ENCODE data around the gene PRDX4. TPM values are rescaled to one million over a fixed set of nuclear protein-coding genes. Genes with fewer than 3 reads are reported as not detected.
"Not testable (repeated sequence)": the region's sequence is repeated elsewhere in the genome, so short reads cannot be mapped to it uniquely, and the experiment has no call there.

PRDX4 gene
- total and polyA plus RNA-seq, 2 donors: 33.2 to 54.2 TPM

GRCh38 chrX:23637187-23637586 is 30.1 kb upstream of the PRDX4 start:
- DNase-seq (ENCODE audit: low read depth in 6 of 9, low spot score in 9 of 9): no peak
- 100% methylated on average over 4 of the region's 4 CpGs for WGBS
- Histone ChIP-seq H3K4me1 (ENCODE audit: control insufficient read depth in 2 of 2, insufficient read depth in 2 of 2, low read length in 2 of 2) (no peaks in the 10 kb centered on the region), H3K27ac (ENCODE audit: low read depth in 1 of 2, low read length in 1 of 2) (no peak overlapping the region), H3K9me3 (ENCODE audit: control insufficient read depth in 2 of 2, insufficient read depth in 1 of 2, low read length in 1 of 2) (no peaks in the 10 kb centered on the region), H3K4me3 (ENCODE audit: low read length in 2 of 2) (no peak overlapping the region), H3K36me3 (ENCODE audit: control insufficient read depth in 2 of 2, insufficient read depth in 2 of 2, low read length in 1 of 2) (no peaks in the 10 kb centered on the region), H3K27me3 (ENCODE audit: control insufficient read depth in 2 of 2, insufficient read depth in 1 of 2, low read length in 1 of 2) (no peaks in the 10 kb centered on the region)

- WGBS: 95% methylated on average over 2 of the region's 2 CpGs
- no peak for DNase-seq (ENCODE audit: low read depth in 6 of 9, low spot score in 9 of 9)
These were observed 24.3 kb upstream of the PRDX4 start for GRCh38 chrX:23643020-23643419.

GRCh38 chrX:23644744-23645143 is 22.5 kb upstream of the PRDX4 start:
- DNase-seq (ENCODE audit: low read depth in 6 of 9, low spot score in 9 of 9): no peak
- H3K4me1 ChIP-seq (ENCODE audit: control insufficient read depth in 2 of 2, insufficient read depth in 2 of 2, low read length in 2 of 2): no peaks in the 10 kb centered on the region
- WGBS: 98% methylated on average over 9 of the region's 9 CpGs
- H3K36me3 ChIP-seq (ENCODE audit: control insufficient read depth in 2 of 2, insufficient read depth in 2 of 2, low read length in 1 of 2): no peaks in the 10 kb centered on the region
- H3K27ac ChIP-seq (ENCODE audit: low read depth in 1 of 2, low read length in 1 of 2): no peak overlapping the region
- H3K4me3 ChIP-seq (ENCODE audit: low read length in 2 of 2): no peak overlapping the region
- no peaks in the 10 kb centered on the region for H3K9me3 ChIP-seq (ENCODE audit: control insufficient read depth in 2 of 2, insufficient read depth in 1 of 2, low read length in 1 of 2)
- no peaks in the 10 kb centered on the region for H3K27me3 ChIP-seq (ENCODE audit: control insufficient read depth in 2 of 2, insufficient read depth in 1 of 2, low read length in 1 of 2)

More at GRCh38 chrX:23643020-23643419, 24.3 kb upstream of the PRDX4 start:
- H3K4me1 ChIP-seq (ENCODE audit: control insufficient read depth in 2 of 2, insufficient read depth in 2 of 2, low read length in 2 of 2): no peaks in the 10 kb centered on the region
- no peak overlapping the region for H3K27ac ChIP-seq (ENCODE audit: low read depth in 1 of 2, low read length in 1 of 2)
- no peaks in the 10 kb centered on the region for H3K36me3 ChIP-seq (ENCODE audit: control insufficient read depth in 2 of 2, insufficient read depth in 2 of 2, low read length in 1 of 2)
- H3K9me3 ChIP-seq (ENCODE audit: control insufficient read depth in 2 of 2, insufficient read depth in 1 of 2, low read length in 1 of 2): no peaks in the 10 kb centered on the region
- H3K4me3 ChIP-seq (ENCODE audit: low read length in 2 of 2): no peak overlapping the region
- no peaks in the 10 kb centered on the region for H3K27me3 ChIP-seq (ENCODE audit: control insufficient read depth in 2 of 2, insufficient read depth in 1 of 2, low read length in 1 of 2)

GRCh38 chrX:23656091-23656490 is 11.2 kb upstream of the PRDX4 start:
- Histone ChIP-seq H3K36me3 (ENCODE audit: control insufficient read depth in 2 of 2, insufficient read depth in 2 of 2, low read length in 1 of 2) (no peaks in the 10 kb centered on the region), H3K4me3 (ENCODE audit: low read length in 2 of 2) (no peak overlapping the region), H3K27me3 (ENCODE audit: control insufficient read depth in 2 of 2, insufficient read depth in 1 of 2, low read length in 1 of 2) (no peaks in the 10 kb centered on the region), H3K27ac (ENCODE audit: low read depth in 1 of 2, low read length in 1 of 2) (no peak overlapping the region), H3K9me3 (ENCODE audit: control insufficient read depth in 2 of 2, insufficient read depth in 1 of 2, low read length in 1 of 2) (no peaks in the 10 kb centered on the region), H3K4me1 (ENCODE audit: control insufficient read depth in 2 of 2, insufficient read depth in 2 of 2, low read length in 2 of 2) (no peaks in the 10 kb centered on the region)
- no peak for DNase-seq (ENCODE audit: low read depth in 6 of 9, low spot score in 9 of 9)
- 32% methylated on average over 5 of the region's 5 CpGs for WGBS

DNA sequence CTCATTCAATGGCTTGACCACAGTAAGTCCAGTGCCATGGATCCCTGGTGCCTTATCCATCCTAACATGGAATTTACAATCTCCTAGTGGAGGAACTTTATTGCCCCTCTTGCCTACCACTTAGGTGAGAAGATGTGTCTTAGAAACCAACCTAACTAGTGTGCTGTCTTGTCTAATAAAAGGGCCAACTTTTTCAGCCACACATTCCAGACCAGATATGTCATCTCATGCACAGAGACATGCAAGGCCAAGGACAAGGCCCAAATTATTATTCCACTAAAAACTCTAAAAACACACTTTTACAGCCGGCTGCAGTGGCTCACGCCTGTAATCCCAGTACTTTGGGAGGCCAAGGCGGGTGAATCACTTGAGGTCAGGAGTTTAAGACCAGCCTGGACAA is 10.6 kb upstream of the PRDX4 start:
- Histone ChIP-seq H3K27ac (ENCODE audit: low read depth in 1 of 2, low read length in 1 of 2) (no peak overlapping the region), H3K27me3 (ENCODE audit: control insufficient read depth in 2 of 2, insufficient read depth in 1 of 2, low read length in 1 of 2) (no peaks in the 10 kb centered on the region), H3K9me3 (ENCODE audit: control insufficient read depth in 2 of 2, insufficient read depth in 1 of 2, low read length in 1 of 2) (no peaks in the 10 kb centered on the region), H3K4me1 (ENCODE audit: control insufficient read depth in 2 of 2, insufficient read depth in 2 of 2, low read length in 2 of 2) (no peaks in the 10 kb centered on the region), H3K4me3 (ENCODE audit: low read length in 2 of 2) (no peak overlapping the region), H3K36me3 (ENCODE audit: control insufficient read depth in 2 of 2, insufficient read depth in 2 of 2, low read length in 1 of 2) (no peaks in the 10 kb centered on the region)
- no peak for DNase-seq (ENCODE audit: low read depth in 6 of 9, low spot score in 9 of 9)
- WGBS: 93% methylated on average over 3 of the region's 3 CpGs

DNA sequence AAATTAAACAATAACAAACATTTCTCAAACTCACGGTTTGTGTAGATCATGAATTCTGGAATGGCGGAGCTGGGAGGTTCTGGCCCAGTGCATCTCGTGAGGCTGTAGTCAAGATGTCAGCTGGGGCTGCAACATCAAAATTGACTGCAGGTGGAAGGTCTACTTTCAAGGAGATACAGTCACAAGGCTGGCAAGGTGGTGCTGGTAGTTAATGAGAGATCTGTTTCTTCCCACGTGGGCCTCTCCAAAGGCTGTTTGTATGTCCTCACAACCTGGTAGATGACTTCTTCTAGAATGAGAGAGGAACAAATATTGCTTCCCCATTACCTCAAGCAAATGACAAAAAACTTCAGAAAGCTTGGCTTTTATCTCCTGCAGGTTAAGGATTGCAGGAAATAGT is 8.0 kb upstream of the PRDX4 start:
- Histone ChIP-seq H3K9me3 (ENCODE audit: control insufficient read depth in 2 of 2, insufficient read depth in 1 of 2, low read length in 1 of 2) (no peaks in the 10 kb centered on the region), H3K27me3 (ENCODE audit: control insufficient read depth in 2 of 2, insufficient read depth in 1 of 2, low read length in 1 of 2) (no peaks in the 10 kb centered on the region), H3K27ac (ENCODE audit: low read depth in 1 of 2, low read length in 1 of 2) (no peak overlapping the region), H3K4me1 (ENCODE audit: control insufficient read depth in 2 of 2, insufficient read depth in 2 of 2, low read length in 2 of 2) (no peaks in the 10 kb centered on the region), H3K36me3 (ENCODE audit: control insufficient read depth in 2 of 2, insufficient read depth in 2 of 2, low read length in 1 of 2) (no peaks in the 10 kb centered on the region), H3K4me3 (ENCODE audit: low read length in 2 of 2) (no peak overlapping the region)
- no peak for DNase-seq (ENCODE audit: low read depth in 6 of 9, low spot score in 9 of 9)
- 94% methylated on average over 4 of the region's 4 CpGs for WGBS

DNA sequence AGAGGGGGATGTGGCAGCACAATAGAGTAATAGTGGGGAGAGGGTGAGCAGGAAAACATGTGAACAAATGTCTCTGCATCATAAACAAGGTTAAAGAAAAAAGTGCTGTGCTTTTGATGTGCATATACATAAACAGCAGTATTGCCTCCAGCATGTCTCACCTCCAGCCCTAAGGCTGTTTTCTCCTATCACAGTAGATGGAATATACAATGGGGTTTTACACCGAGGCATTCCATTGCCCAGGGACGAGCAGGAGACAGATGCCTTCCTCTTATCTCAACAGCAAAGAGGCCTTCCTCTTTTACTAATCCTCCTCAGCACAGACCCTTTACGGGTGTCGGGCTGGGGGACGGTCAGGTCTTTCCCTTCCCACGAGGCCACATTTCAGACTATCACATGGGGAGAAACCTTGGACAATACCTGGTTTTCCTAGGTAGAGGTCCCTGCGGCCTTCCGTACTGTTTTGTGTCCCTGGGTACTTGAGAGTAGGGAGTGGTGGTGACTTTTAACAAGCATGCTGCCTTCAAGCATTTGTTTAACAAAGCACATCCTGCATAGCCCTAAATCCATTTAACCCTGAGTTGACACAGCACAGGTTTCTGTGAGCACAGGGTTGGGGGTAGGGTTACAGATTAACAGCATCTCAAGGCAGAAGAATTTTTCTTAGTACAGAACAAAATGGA is 7.1 kb upstream of the PRDX4 start:
- not testable (repeated sequence) for H3K4me1 ChIP-seq (ENCODE audit: control insufficient read depth in 2 of 2, insufficient read depth in 2 of 2, low read length in 2 of 2); H3K36me3 ChIP-seq (ENCODE audit: control insufficient read depth in 2 of 2, insufficient read depth in 2 of 2, low read length in 1 of 2); DNase-seq (ENCODE audit: low read depth in 6 of 9, low spot score in 9 of 9); H3K27ac ChIP-seq (ENCODE audit: low read depth in 1 of 2, low read length in 1 of 2); H3K9me3 ChIP-seq (ENCODE audit: control insufficient read depth in 2 of 2, insufficient read depth in 1 of 2, low read length in 1 of 2); H3K27me3 ChIP-seq (ENCODE audit: control insufficient read depth in 2 of 2, insufficient read depth in 1 of 2, low read length in 1 of 2); H3K4me3 ChIP-seq (ENCODE audit: low read length in 2 of 2)
- 73% methylated on average over 7 of the region's 8 CpGs for WGBS

DNA sequence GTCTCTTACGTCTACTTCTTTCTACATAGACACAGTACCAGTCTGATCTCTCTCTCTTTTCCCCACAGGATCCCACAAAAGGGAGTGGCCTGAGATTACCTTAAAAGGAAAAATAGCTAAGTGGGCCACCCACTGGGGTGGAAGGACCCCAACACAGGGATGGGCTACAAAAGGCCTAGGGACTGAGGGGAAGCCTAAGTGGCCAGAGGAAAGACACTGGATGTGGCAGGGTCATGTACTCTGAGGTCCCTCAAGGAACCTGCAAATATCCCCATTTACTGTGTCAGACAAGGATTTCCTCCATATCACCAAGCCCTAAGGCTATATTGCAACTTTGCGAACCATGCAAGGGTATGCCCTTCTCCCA is 6.5 kb upstream of the PRDX4 start:
- 93% methylated on average over 2 of the region's 2 CpGs for WGBS
- DNase-seq (ENCODE audit: low read depth in 6 of 9, low spot score in 9 of 9): no peak
- Histone ChIP-seq H3K27me3 (ENCODE audit: control insufficient read depth in 2 of 2, insufficient read depth in 1 of 2, low read length in 1 of 2) (no peaks in the 10 kb centered on the region), H3K4me1 (ENCODE audit: control insufficient read depth in 2 of 2, insufficient read depth in 2 of 2, low read length in 2 of 2) (no peaks in the 10 kb centered on the region), H3K4me3 (ENCODE audit: low read length in 2 of 2) (no peak overlapping the region), H3K9me3 (ENCODE audit: control insufficient read depth in 2 of 2, insufficient read depth in 1 of 2, low read length in 1 of 2) (no peaks in the 10 kb centered on the region), H3K27ac (ENCODE audit: low read depth in 1 of 2, low read length in 1 of 2) (no peak overlapping the region), H3K36me3 (ENCODE audit: control insufficient read depth in 2 of 2, insufficient read depth in 2 of 2, low read length in 1 of 2) (no peaks in the 10 kb centered on the region)

GRCh38 chrX:23661671-23662070 is 5.6 kb upstream of the PRDX4 start:
- no peaks in the 10 kb centered on the region for H3K4me1 ChIP-seq (ENCODE audit: control insufficient read depth in 2 of 2, insufficient read depth in 2 of 2, low read length in 2 of 2)
- H3K27me3 ChIP-seq (ENCODE audit: control insufficient read depth in 2 of 2, insufficient read depth in 1 of 2, low read length in 1 of 2): no peaks in the 10 kb centered on the region
- no peak overlapping the region for H3K4me3 ChIP-seq (ENCODE audit: low read length in 2 of 2)
- H3K9me3 ChIP-seq (ENCODE audit: control insufficient read depth in 2 of 2, insufficient read depth in 1 of 2, low read length in 1 of 2): peaks cover 0 to 4% of the 10 kb centered on the region in 2 donors
- no peak overlapping the region for H3K27ac ChIP-seq (ENCODE audit: low read depth in 1 of 2, low read length in 1 of 2)
- 86% methylated on average over 1 of the region's 1 CpG for WGBS
- H3K36me3 ChIP-seq (ENCODE audit: control insufficient read depth in 2 of 2, insufficient read depth in 2 of 2, low read length in 1 of 2): no peaks in the 10 kb centered on the region
- no peak for DNase-seq (ENCODE audit: low read depth in 6 of 9, low spot score in 9 of 9)
